HFFc6 (cell line): ENCODE measurements around the gene MEGF9. TPM values are rescaled to one million over a fixed set of nuclear protein-coding genes. Genes with fewer than 3 reads are reported as not detected.

Source experiments
- DNase-seq: peaks from one replicate; pipeline ENCODE4 v3.0.0-alpha.2; 2018
- H3K27ac Mint-ChIP-seq: 2 replicates; pipeline ENCODE4 v1.8.0; 2020; ENCODE audit warnings: mild to moderate bottlenecking, mixed read lengths
- H3K27me3 Mint-ChIP-seq: 2 replicates; pipeline ENCODE4 v1.8.0; 2021; ENCODE audit warnings: mild to moderate bottlenecking, moderate library complexity, mixed read lengths; ENCODE audit not compliant: insufficient read depth
- H3K36me3 Mint-ChIP-seq: 2 replicates; pipeline ENCODE4 v1.8.0; 2021; ENCODE audit warnings: low read depth, mixed read lengths
- H3K4me1 Mint-ChIP-seq: 2 replicates; pipeline ENCODE4 v1.8.0; 2020; ENCODE audit warnings: low read depth, mixed read lengths
- H3K4me3 Mint-ChIP-seq: 2 replicates; pipeline ENCODE4 v1.8.0; 2020; ENCODE audit warnings: mild to moderate bottlenecking, moderate library complexity, mixed read lengths
- H3K9me3 Mint-ChIP-seq: 2 replicates; pipeline ENCODE4 v1.8.0; 2020; ENCODE audit warnings: mild to moderate bottlenecking, mixed read lengths
- total RNA-seq, 6 experiments: library from RNA; stranded (reverse); fragmentation: NEBNext Ultra II Directional; extraction: Animal tissue kit (Norgen Biotek cat#: 25700); gene quantifications; 2 replicates in 1 of 6; 3 replicates in 5 of 6; pipeline ENCODE4 v1.2.3, GENCODE V29; 2021
- TF ChIP-seq, protein P1 (sequence below): fragments of 200-600 bp; sonication (generic); IDR thresholded peaks from 2 replicates; pipeline ENCODE4 v1.5.0; 2021; ENCODE audit warnings: antibody characterized with exemption, mild to moderate bottlenecking

Gene MEGF9
- total RNA-seq, 6 experiments from 2014 or later: 5.1 to 9.8 (median 8.8) TPM

DNA sequence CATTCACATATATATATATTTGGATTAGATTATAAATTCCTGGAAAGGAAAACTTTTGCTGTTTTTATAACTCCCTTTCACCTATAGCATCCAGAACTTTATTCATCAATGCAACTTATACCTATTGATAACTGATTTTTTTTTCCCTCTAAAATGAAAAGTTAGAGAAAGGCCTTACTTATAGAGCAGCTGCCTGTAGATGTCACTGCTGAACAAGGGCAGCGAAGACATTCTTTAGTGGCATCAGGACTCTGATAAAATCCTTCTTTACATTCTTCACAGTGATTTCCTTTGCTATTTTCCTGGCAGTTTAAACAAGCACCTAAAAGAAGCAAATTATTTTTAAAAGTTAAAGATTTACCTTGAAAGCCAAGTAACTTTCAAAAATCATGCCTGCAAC, 102.1 kb downstream of the MEGF9 start:
- H3K9me3 Mint-ChIP-seq: no peaks in the 10 kb centered on the region
- H3K27me3 Mint-ChIP-seq: no peaks in the 10 kb centered on the region
- H3K4me1 Mint-ChIP-seq: peaks cover 38% of the 10 kb centered on the region
- DNase-seq: no peak
- no peak overlapping the region for H3K27ac Mint-ChIP-seq
- H3K4me3 Mint-ChIP-seq: no peak overlapping the region
- TF ChIP-seq, protein P1, sequence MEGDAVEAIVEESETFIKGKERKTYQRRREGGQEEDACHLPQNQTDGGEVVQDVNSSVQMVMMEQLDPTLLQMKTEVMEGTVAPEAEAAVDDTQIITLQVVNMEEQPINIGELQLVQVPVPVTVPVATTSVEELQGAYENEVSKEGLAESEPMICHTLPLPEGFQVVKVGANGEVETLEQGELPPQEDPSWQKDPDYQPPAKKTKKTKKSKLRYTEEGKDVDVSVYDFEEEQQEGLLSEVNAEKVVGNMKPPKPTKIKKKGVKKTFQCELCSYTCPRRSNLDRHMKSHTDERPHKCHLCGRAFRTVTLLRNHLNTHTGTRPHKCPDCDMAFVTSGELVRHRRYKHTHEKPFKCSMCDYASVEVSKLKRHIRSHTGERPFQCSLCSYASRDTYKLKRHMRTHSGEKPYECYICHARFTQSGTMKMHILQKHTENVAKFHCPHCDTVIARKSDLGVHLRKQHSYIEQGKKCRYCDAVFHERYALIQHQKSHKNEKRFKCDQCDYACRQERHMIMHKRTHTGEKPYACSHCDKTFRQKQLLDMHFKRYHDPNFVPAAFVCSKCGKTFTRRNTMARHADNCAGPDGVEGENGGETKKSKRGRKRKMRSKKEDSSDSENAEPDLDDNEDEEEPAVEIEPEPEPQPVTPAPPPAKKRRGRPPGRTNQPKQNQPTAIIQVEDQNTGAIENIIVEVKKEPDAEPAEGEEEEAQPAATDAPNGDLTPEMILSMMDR: peak; percentile 56
- H3K36me3 Mint-ChIP-seq: no peaks in the 10 kb centered on the region

DNA sequence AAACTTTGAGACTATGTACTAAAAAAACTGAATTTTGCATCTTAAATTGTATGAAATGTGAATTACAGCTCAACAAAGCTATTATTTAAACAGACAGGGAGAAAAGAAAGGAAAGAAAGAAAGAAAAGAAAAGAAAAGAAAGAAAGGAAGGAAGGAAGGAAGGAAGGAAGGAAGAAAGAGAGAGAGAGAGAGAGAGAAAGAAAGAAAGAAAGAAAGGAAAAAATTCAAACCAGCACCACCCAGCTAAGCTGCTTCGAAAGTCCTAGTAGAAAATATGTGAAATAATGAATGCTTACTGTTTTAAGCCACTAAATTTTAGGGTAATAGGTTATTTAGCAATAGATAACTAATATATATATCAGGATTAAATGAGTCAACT, 102.6 kb downstream of the MEGF9 start:
- H3K9me3 Mint-ChIP-seq: no peaks in the 10 kb centered on the region
- H3K4me1 Mint-ChIP-seq: peaks cover 33% of the 10 kb centered on the region
- TF ChIP-seq, protein P1: no peak
- H3K4me3 Mint-ChIP-seq: no peak overlapping the region
- no peaks in the 10 kb centered on the region for H3K27me3 Mint-ChIP-seq
- no peaks in the 10 kb centered on the region for H3K36me3 Mint-ChIP-seq
- no peak overlapping the region for H3K27ac Mint-ChIP-seq
- DNase-seq: no peak

DNA sequence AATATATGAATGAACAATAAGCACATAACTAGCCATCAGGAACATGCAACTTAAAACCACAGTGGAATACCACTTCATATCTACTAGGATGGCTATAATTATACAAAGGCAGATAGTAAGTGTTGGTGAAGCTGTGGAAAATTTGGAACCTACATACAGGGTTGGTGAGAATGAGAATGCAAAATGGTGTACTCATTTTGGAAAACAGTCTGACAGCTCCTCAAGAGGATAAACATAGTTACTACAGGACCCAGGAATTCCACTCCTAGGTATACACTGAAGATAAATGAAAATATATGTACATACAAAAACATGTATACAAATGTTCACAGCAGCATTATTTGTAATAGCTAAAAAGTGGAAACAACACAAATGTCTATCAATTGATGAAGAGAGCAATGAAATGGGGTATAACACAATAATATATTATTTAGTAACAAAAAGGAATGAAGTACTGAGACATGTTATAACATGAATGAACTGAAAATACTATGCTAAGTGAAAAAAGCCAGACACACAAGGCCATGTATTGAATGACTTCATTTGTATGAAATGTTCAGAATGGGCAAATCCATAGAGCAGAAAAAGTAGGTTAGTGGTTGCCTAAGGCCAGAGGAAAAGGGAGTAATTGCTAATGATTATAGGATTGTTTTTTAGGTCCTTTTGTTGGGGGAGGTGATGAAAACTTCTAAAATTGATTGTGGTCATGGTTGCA, 103.1 kb downstream of the MEGF9 start:
- Mint-ChIP-seq H3K4me3 (no peak overlapping the region), H3K27ac (no peak overlapping the region), H3K4me1 (peaks cover 32% of the 10 kb centered on the region), H3K9me3 (no peaks in the 10 kb centered on the region), H3K27me3 (no peaks in the 10 kb centered on the region), H3K36me3 (no peaks in the 10 kb centered on the region)
- TF ChIP-seq, protein P1: peak; percentile 66
- DNase-seq: no peak

DNA sequence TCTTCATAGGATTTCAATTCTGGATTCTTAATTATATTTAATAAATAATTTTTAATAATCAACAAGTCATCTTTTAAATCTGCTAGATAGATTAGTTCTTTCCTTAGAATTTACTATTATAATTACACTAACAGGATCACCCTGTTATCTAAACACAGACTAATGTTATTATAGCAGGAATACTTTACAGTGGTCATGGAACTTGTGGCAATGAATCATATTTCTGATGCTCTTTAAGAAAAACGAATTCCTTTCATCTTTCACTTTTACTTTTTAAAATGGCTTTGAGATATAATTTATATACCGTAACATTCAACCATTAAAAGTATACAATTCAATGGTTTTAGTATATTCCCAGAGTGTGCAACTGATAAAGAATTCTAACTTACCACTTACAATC, 104.6 kb downstream of the MEGF9 start:
- Mint-ChIP-seq H3K27ac (no peak overlapping the region), H3K4me3 (no peak overlapping the region), H3K4me1 (peaks cover 32% of the 10 kb centered on the region), H3K9me3 (no peaks in the 10 kb centered on the region), H3K27me3 (no peaks in the 10 kb centered on the region), H3K36me3 (peaks cover 7% of the 10 kb centered on the region)
- TF ChIP-seq, protein P1: no peak
- no peak for DNase-seq

DNA sequence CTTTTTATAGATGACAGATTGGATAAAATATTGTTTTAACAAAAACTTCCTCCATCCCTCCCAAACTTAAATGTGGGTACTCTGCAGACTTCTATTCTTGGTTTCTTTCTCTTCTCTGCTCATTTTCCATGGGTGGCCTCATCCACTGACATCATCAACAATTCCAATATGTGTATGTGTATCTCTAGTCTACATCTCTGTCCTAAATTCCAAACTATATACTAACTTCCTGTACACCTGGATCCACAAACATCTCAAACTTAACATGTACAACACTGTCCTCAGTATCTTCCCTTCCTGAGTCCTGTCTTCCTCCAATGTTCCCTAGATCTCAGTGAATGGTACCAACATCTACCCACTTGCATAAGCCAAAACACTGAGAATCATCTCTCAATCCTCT, 105.8 kb downstream of the MEGF9 start:
- TF ChIP-seq, protein P1: no peak
- Mint-ChIP-seq H3K27me3 (no peaks in the 10 kb centered on the region), H3K27ac (no peak overlapping the region), H3K36me3 (peaks cover 7% of the 10 kb centered on the region), H3K9me3 (no peaks in the 10 kb centered on the region), H3K4me3 (no peak overlapping the region), H3K4me1 (peaks cover 32% of the 10 kb centered on the region)
- DNase-seq: peak; percentile 9
